Endothelial cell of umbilical vein (primary cell): Measurements from ENCODE around the gene RDH14.

Experiments
- CTCF ChIP-seq, 2 donors: IDR thresholded peaks; 1 replicate in 1 of 2; 2 replicates in 1 of 2; pipeline ENCODE4 v1.5.1; 2011; ENCODE audit warnings: low read length in 2 of 2, mild to moderate bottlenecking in 2 of 2, moderate library complexity in 2 of 2, control low read depth in 1 of 2, inconsistent platforms in 1 of 2, low read depth in 1 of 2; ENCODE audit not compliant: insufficient read depth in 1 of 2; ENCODE audit errors: extremely low read depth in 1 of 2
- EZH2 ChIP-seq: IDR thresholded peaks from 2 replicates; pipeline ENCODE4 v1.6.1; 2012; ENCODE audit warnings: borderline replicate concordance, low read depth, mild to moderate bottlenecking, moderate library complexity, low read length, inconsistent platforms; ENCODE audit not compliant: severe bottlenecking
- FOS ChIP-seq: IDR thresholded peaks from 2 replicates; pipeline ENCODE4 v1.6.1; 2011; ENCODE audit warnings: mild to moderate bottlenecking, low read length, moderate library complexity, borderline replicate concordance; ENCODE audit not compliant: insufficient read depth
- POLR2A ChIP-seq: IDR thresholded peaks from 2 replicates; pipeline ENCODE4 v1.6.1; 2012; ENCODE audit warnings: low read depth, mild to moderate bottlenecking, control low read depth, low read length
- POLR2AphosphoS5 ChIP-seq: IDR thresholded peaks from 2 replicates; pipeline ENCODE4 v1.6.1; 2012; ENCODE audit warnings: low read depth, mild to moderate bottlenecking, control low read depth, low read length, moderate library complexity; ENCODE audit not compliant: insufficient read depth

GRCh38 chr2:18525852-18526251 is 34.6 kb downstream of the RDH14 start:
- TF ChIP-seq CTCF (IDR thresholded peaks at IDR 0.05; ENCODE audit: extremely low read depth in 1 of 2, insufficient read depth in 1 of 2, low read depth in 1 of 2, low read length in 2 of 2): no peak
- no peak for TF ChIP-seq POLR2AphosphoS5
- no peak for TF ChIP-seq POLR2A
- no peak for TF ChIP-seq EZH2
- TF ChIP-seq FOS: no peak
